GM12878 (cell line): ENCODE results near the gene MPV17. TPM values are rescaled to one million over a fixed set of nuclear protein-coding genes. Genes with fewer than 3 reads are reported as not detected.

Experiments
- BHLHE40 ChIP-seq, 2 experiments: fragments of 450-650 bp in 1 of 2; IDR thresholded peaks; 2 replicates each; pipeline ENCODE4 v1.6.1; 2011 to 2017; ENCODE audit warnings: low read depth in 2 of 2, borderline replicate concordance in 1 of 2, improper control_type of control experiment in 1 of 2, low read length in 1 of 2, mild to moderate bottlenecking in 1 of 2
- CBX3 ChIP-seq: fragments of 200-600 bp; sonication (generic); IDR thresholded peaks from 2 replicates; pipeline ENCODE4 v1.6.1; 2016; ENCODE audit warnings: low read depth, borderline replicate concordance
- CREB1 ChIP-seq: IDR thresholded peaks from 2 replicates; pipeline ENCODE4 v1.6.1; 2012; ENCODE audit warnings: low read depth, mild to moderate bottlenecking, inconsistent platforms
- CUX1 ChIP-seq: IDR thresholded peaks from 2 replicates; pipeline ENCODE4 v1.6.1; 2012; ENCODE audit warnings: improper control_type of control experiment, low read depth, low read length; ENCODE audit not compliant: insufficient replicate concordance
- FOXK2 ChIP-seq: fragments of 450-650 bp; IDR thresholded peaks from 2 replicates; pipeline ENCODE4 v1.6.1; 2017; ENCODE audit warnings: mild to moderate bottlenecking, moderate library complexity
- HDGF ChIP-seq: fragments of 450-650 bp; IDR thresholded peaks from 2 replicates; pipeline ENCODE4 v1.6.1; 2016; ENCODE audit warnings: antibody characterized with exemption
- IKZF1 ChIP-seq: fragments of 450-650 bp; conservative IDR thresholded peaks from 2 replicates; pipeline ENCODE4 v1.6.1; 2017; ENCODE audit warnings: antibody characterized with exemption, mild to moderate bottlenecking
- KAT2A ChIP-seq: conservative IDR thresholded peaks from 2 replicates; pipeline ENCODE4 v1.6.1; 2011; ENCODE audit warnings: low read depth, low read length; ENCODE audit not compliant: control insufficient read depth
- MTA3 ChIP-seq: IDR thresholded peaks from 2 replicates; pipeline ENCODE4 v1.6.1; 2012; ENCODE audit warnings: low read length, inconsistent platforms, borderline replicate concordance
- RAD51 ChIP-seq: fragments of 450-650 bp; IDR thresholded peaks from 2 replicates; pipeline ENCODE4 v1.6.1; 2016; ENCODE audit warnings: moderate library complexity, mild to moderate bottlenecking, inconsistent platforms
- RELA ChIP-seq: fragments of 450-650 bp; IDR thresholded peaks from 2 replicates; pipeline ENCODE4 v1.8.0; 2014; ENCODE audit warnings: borderline replicate concordance; ENCODE audit not compliant: partially characterized antibody
- RELB ChIP-seq: fragments of 450-650 bp; IDR thresholded peaks from 2 replicates; pipeline ENCODE4 v1.6.1; 2017; ENCODE audit warnings: low read depth, mild to moderate bottlenecking, moderate library complexity
- SMC3 ChIP-seq: IDR thresholded peaks from 2 replicates; pipeline ENCODE4 v1.6.1; 2011; ENCODE audit warnings: low read length, improper control_type of control experiment, borderline replicate concordance
- USF1 ChIP-seq: IDR thresholded peaks from 2 replicates; pipeline ENCODE4 v1.6.1; 2011; ENCODE audit warnings: borderline replicate concordance, low read depth, mild to moderate bottlenecking, moderate library complexity, mixed read lengths, low read length; ENCODE audit not compliant: insufficient read depth; ENCODE audit errors: extremely low read length
- YY1 ChIP-seq: IDR thresholded peaks from 2 replicates; pipeline ENCODE4 v1.6.1; 2011; ENCODE audit warnings: low read depth, mild to moderate bottlenecking, low read length
- ZNF622 ChIP-seq: fragments of 450-650 bp; IDR thresholded peaks from 2 replicates; pipeline ENCODE4 v1.6.1; 2017; ENCODE audit warnings: mild to moderate bottlenecking, inconsistent platforms
- ZZZ3 ChIP-seq: IDR thresholded peaks from 2 replicates; pipeline ENCODE4 v1.6.1; 2011; ENCODE audit warnings: low read depth; ENCODE audit not compliant: control insufficient read depth, insufficient read length
- polyA plus RNA-seq, 11 experiments: library from polyadenylated mRNA; depleted of rRNA in 4 of 11; unstranded in 6 of 11; stranded (reverse) in 5 of 11; fragments of >200 nt; fragmentation: Nextera tagmentation in 4 of 11; fragmentation: Illumina TruSeq in 1 of 11; extraction: Ambion mirVana in 4 of 11; extraction: Trizol in 1 of 11; gene quantifications; 1 replicate in 1 of 11; 2 replicates in 10 of 11; pipeline versions ENCODE4 v1.2.1 to v1.2.3, GENCODE V29; 2011 to 2016; ENCODE audit warnings: inconsistent platforms in 2 of 11, missing spikeins in 2 of 11, low read depth in 1 of 11
- total RNA-seq, 4 experiments: library from RNA; depleted of rRNA in 3 of 4; stranded (reverse); fragments of >200 nt in 3 of 4; fragmentation: Illumina TruSeq in 1 of 4; extraction: Trizol in 1 of 4; gene quantifications; 2 replicates each; pipeline versions ENCODE4 v1.2.1 to v1.2.3, GENCODE V29; 2013 to 2021
- TF ChIP-seq, protein P1 (sequence below): fragments of 450-650 bp; IDR thresholded peaks from 2 replicates; pipeline ENCODE4 v1.6.1; 2017; ENCODE audit warnings: mild to moderate bottlenecking, moderate library complexity

The MPV17 gene
- total and polyA plus RNA-seq, 10 of the 15 experiments (the other 5 are each of a cell fraction or from before 2014, with no cell fraction given): 63.4 to 143 (median 89.0) TPM

DNA sequence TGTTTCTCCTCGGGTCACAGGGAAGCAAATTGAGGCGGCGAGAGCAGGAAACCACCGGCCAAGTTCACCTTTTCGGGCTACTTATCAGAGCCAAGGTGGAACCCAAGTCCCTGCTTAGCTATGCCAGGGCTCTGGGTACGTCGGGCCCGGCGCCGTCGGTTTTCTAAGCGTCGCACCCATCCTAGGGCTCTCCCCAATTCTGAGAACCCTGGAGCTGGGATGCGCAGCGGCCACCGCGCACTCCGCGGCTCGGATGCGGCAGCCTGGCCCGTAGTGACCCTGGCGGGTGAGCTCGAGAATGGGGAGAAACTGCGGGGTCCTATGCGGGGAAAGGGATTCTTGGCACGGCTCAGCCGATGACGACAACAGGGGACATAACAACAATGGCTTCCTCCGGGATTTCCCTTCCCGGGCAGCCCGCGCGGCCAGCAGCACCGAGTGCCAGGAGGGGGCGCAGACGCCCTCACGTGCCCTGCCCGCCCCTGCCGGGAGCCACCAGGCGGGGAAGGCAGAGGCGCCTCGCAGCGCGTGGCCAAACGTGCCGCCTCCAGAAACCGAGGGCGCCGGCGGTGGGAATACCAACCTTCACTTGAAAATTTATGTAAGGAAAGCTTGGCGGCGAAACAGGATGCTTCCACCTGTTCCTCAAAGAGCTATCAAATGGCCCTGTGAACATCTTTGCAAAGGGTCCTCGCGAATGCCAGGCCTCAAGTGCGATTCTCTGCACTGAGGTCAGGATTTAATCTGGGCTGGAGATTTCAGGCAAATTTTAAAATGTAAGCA, 58.0 kb downstream of the MPV17 start (continued):
- peak; percentile 69 for TF ChIP-seq USF1
- TF ChIP-seq IKZF1: peak; percentile 56; the same call in 1 of the 2 replicates
- no peak for TF ChIP-seq RELB
- no peak for TF ChIP-seq FOXK2
- TF ChIP-seq BHLHE40 (IDR thresholded peaks at IDR 0.05; ENCODE audit: borderline replicate concordance in 1 of 2, low read depth in 2 of 2, low read length in 1 of 2): peak; percentile 98
- no peak for TF ChIP-seq KAT2A
- TF ChIP-seq HDGF: no peak
- TF ChIP-seq CREB1: no peak
- no peak for TF ChIP-seq RAD51
- no peak for TF ChIP-seq MTA3
- TF ChIP-seq, protein P1, sequence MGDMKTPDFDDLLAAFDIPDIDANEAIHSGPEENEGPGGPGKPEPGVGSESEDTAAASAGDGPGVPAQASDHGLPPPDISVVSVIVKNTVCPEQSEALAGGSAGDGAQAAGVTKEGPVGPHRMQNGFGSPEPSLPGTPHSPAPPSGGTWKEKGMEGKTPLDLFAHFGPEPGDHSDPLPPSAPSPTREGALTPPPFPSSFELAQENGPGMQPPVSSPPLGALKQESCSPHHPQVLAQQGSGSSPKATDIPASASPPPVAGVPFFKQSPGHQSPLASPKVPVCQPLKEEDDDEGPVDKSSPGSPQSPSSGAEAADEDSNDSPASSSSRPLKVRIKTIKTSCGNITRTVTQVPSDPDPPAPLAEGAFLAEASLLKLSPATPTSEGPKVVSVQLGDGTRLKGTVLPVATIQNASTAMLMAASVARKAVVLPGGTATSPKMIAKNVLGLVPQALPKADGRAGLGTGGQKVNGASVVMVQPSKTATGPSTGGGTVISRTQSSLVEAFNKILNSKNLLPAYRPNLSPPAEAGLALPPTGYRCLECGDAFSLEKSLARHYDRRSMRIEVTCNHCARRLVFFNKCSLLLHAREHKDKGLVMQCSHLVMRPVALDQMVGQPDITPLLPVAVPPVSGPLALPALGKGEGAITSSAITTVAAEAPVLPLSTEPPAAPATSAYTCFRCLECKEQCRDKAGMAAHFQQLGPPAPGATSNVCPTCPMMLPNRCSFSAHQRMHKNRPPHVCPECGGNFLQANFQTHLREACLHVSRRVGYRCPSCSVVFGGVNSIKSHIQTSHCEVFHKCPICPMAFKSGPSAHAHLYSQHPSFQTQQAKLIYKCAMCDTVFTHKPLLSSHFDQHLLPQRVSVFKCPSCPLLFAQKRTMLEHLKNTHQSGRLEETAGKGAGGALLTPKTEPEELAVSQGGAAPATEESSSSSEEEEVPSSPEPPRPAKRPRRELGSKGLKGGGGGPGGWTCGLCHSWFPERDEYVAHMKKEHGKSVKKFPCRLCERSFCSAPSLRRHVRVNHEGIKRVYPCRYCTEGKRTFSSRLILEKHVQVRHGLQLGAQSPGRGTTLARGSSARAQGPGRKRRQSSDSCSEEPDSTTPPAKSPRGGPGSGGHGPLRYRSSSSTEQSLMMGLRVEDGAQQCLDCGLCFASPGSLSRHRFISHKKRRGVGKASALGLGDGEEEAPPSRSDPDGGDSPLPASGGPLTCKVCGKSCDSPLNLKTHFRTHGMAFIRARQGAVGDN: no peak
- no peak for TF ChIP-seq ZNF622
- TF ChIP-seq RELA: no peak
- TF ChIP-seq YY1: peak; percentile 87
- TF ChIP-seq SMC3: peak; percentile 21; the same call in 1 of the 2 replicates
- no peak for TF ChIP-seq CBX3
- TF ChIP-seq ZZZ3: no peak
- no peak for TF ChIP-seq CUX1
